Esophagus (tissue), 2 donors: Measurements from ENCODE around the gene CMTM5. TPM values are rescaled to one million over a fixed set of nuclear protein-coding genes. Genes with fewer than 3 reads are reported as not detected.

ENCODE experiments used
- H3K27ac ChIP-seq, 2 donors: one replicate each; pipeline ENCODE4 v1.5.1; 2013; ENCODE audit warnings: low read depth in 2 of 2, mild to moderate bottlenecking in 2 of 2, inconsistent platforms in 1 of 2, low read length in 1 of 2, moderate library complexity in 1 of 2
- H3K27me3 ChIP-seq, 2 donors: one replicate each; pipeline ENCODE4 v1.6.1; 2013; ENCODE audit warnings: low read length in 2 of 2, control low read depth in 1 of 2, mild to moderate bottlenecking in 1 of 2; ENCODE audit not compliant: insufficient read depth in 2 of 2, control insufficient read depth in 1 of 2
- H3K36me3 ChIP-seq, 2 donors: one replicate each; pipeline ENCODE4 v1.6.1; 2013; ENCODE audit warnings: low read length in 1 of 2; ENCODE audit not compliant: control insufficient read depth in 2 of 2, insufficient read depth in 2 of 2
- H3K4me1 ChIP-seq, 2 donors: one replicate each; pipeline ENCODE4 v1.6.1; 2013; ENCODE audit warnings: low read length in 1 of 2; ENCODE audit not compliant: control insufficient read depth in 2 of 2, insufficient read depth in 2 of 2
- H3K4me3 ChIP-seq, 2 donors: one replicate each; pipeline ENCODE4 v1.5.1; 2013; ENCODE audit warnings: low read length in 2 of 2, mild to moderate bottlenecking in 2 of 2, low read depth in 1 of 2, moderate library complexity in 1 of 2
- H3K9me3 ChIP-seq, 2 donors: one replicate each; pipeline ENCODE4 v1.6.1; 2013; ENCODE audit warnings: mild to moderate bottlenecking in 2 of 2, low read depth in 1 of 2, low read length in 1 of 2, moderate library complexity in 1 of 2; ENCODE audit not compliant: control insufficient read depth in 2 of 2, insufficient read depth in 1 of 2
- WGBS, 2 donors: extraction: QIAGEN DNeasy Blood & Tissue Kit; methylation state at CpG; one replicate each; pipeline ENCODE4 v1.1.7; 2013; 5-methylcytosine and 5-hydroxymethylcytosine counted together
- polyA plus RNA-seq, 2 donors: library from polyadenylated mRNA; stranded (reverse); fragments of 200-250 nt; gene quantifications; one replicate each; pipeline ENCODE4 v1.2.3, GENCODE V29; 2013
- donor health status: healthy with polysubstance abuse.
- donor health status: Bipolar disorder and iron deficiency.

CMTM5 gene
- polyA plus RNA-seq, 2 donors, result 0.21 TPM; not detected in 1

DNA sequence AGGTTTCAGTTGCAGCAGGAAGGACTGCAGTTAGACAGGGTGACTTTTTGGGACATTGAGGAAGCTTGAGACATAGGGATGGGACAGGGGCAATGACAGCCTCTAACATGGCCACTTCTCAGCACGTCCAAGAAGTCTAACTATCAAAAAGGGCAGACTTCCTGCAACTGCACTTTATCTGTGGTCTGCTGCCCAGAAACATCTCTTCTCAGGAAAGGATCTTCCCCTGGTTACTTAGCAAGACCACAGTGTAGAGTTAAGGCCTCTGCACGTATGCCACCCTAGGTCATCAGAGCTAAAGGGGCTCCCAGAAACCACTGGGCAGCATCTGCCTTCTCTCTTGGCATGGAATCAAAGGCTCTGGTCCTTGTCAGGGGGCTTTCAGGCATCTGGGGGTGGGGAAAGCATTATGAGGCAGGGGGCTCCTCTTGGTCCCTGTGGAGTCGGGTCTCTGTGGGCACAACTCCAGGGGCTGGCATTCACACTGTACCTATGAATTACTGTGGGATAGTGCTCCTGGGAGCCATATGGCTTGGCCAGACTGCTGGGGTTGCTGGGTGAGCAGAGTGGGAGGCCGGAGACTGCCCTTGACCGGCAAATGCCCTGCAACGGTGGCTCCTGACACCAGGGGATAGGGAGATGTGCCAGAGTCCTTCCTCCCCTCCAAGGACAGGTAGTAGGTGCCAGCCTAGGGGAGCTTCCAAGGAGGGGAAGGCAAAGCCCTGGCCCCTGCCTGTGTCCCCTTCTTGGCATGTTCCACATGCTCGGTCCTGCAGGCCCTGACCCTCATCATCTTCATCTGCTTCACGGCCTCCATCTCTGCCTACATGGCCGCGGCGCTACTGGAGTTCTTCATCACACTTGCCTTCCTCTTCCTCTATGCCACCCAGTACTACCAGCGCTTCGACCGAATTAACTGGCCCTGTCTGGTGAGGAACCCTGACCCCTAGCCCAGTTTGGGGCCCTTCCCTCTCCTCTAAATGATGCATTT lies 1.0 kb downstream of the CMTM5 start:
- Histone ChIP-seq H3K9me3 (no peaks in the 10 kb centered on the region), H3K4me3 (no peak overlapping the region), H3K27me3 (no peaks in the 10 kb centered on the region), H3K4me1 (peaks cover 0 to 4% of the 10 kb centered on the region in 2 donors), H3K36me3 (no peaks in the 10 kb centered on the region), H3K27ac (no peak overlapping the region)
- 85 to 89% methylated on average over 14 of the region's 14 CpGs for WGBS, 2 donors

DNA sequence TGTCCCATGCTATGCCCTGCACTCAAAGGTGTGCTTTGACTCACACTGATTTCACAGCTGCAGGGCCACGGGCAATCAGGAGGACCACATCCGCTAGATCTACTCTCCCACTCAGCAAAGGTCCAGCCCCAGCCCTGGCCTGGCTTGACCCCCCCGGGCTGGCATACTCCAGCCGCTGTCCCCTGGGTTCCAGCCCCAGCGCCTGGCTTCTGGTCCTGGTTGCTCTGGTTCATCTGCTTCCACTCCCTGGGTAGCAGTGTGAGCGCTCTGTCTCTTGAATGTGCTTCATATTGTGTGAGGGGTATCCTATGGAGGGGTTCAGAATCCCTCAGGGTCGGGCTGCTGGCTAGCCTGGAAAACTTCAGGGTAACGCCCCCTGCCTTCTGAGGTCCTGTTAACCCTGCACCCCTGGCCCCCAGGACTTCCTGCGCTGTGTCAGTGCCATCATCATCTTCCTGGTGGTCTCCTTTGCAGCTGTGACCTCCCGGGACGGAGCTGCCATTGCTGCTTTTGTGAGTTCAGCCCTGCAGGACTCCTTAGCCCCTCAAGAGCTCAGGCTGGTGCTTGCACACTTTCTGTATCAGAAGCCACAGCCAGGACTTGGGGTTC lies 1.9 kb downstream of the CMTM5 start:
- WGBS, 2 donors, result 82 to 85% methylated on average over 11 of the region's 11 CpGs
- Histone ChIP-seq H3K36me3 (no peaks in the 10 kb centered on the region), H3K9me3 (no peaks in the 10 kb centered on the region), H3K4me1 (peaks cover 0 to 4% of the 10 kb centered on the region in 2 donors), H3K27me3 (no peaks in the 10 kb centered on the region), H3K4me3 (no peak overlapping the region), H3K27ac (no peak overlapping the region)

DNA sequence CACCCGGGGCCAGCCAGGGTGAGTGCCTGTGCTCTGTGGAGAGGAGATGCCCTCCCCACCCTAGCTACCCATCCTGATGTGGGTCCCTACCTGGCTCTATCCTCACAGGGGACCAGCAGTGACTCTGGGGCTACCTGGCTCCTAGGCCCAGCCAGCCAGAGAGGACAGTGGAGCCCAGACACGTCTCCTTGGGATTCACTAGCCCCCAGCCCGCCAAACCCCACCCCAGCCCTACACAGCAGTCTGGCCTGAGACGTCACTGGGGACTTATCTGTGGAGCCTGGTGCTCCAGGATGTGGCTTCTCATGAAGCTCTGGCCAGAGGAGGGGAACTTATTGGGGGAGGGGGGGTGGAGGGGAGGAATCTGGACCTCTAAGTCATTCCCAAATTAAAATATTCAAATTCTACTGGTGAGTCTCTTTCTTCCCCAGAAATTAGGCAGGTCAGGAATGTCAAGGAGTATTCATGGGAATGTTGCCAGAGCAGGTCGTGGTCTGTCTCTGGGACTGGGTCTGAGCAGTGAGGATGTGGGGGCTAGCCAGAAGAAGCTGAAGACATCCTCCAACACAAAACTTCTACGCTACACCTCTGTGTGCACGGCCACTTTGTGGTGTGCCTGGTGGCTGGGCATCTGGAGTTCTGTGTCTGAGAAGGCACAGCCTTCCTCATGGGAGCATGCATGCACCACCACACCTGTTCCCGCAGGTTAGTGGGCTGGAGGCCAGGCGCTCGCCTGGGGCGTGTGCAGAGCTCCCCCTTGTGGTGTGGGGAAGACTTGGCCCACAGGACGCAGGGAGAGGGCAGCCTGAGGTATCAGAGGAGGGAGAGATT lies 2.7 kb downstream of the CMTM5 start:
- Histone ChIP-seq H3K27ac (no peak overlapping the region), H3K36me3 (no peaks in the 10 kb centered on the region), H3K4me1 (peaks cover 0 to 4% of the 10 kb centered on the region in 2 donors), H3K4me3 (no peak overlapping the region), H3K27me3 (no peaks in the 10 kb centered on the region), H3K9me3 (no peaks in the 10 kb centered on the region)
- WGBS, 2 donors, result 34 to 35% methylated on average over 12 of the region's 12 CpGs

DNA sequence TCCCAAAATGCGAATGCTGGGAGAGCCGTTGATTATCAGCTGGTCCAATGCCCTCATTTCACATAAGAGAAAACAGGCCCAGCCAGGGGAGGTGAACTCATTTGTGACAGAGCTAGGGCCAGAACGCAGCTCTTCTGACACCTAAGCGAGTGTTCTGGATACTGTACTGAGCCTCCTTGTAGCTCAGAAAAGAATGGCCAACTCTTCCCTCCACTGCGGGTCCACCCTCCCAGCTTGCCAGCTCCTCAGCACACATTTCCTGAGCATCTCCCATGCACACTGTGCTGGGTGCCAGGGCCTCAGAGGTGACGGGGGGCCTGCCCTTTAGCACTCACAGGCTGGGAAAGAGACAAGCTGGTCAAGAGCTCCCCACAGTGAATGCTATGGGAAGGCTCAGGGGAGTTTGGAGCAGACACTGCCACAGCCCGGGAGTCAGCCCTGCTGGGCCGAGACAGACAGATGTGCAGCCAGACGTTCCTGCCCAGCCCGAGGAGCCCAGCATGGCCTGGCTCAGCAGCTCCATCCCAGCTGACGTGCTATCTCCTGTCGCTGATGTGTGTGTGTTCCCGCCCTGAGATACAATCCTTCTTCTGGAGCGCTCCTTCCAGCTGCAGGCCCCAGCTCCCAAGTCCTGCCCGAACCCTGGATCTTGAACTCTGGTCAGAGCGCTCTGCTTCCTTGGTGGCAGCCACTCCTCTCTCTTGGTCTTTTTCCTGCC lies 3.5 kb downstream of the CMTM5 start:
- Histone ChIP-seq H3K4me1 (peaks cover 0 to 4% of the 10 kb centered on the region in 2 donors), H3K9me3 (no peaks in the 10 kb centered on the region), H3K27ac (no peak overlapping the region), H3K36me3 (no peaks in the 10 kb centered on the region), H3K4me3 (no peak overlapping the region), H3K27me3 (no peaks in the 10 kb centered on the region)
- 53 to 59% methylated on average over 16 of the region's 16 CpGs for WGBS, 2 donors

DNA sequence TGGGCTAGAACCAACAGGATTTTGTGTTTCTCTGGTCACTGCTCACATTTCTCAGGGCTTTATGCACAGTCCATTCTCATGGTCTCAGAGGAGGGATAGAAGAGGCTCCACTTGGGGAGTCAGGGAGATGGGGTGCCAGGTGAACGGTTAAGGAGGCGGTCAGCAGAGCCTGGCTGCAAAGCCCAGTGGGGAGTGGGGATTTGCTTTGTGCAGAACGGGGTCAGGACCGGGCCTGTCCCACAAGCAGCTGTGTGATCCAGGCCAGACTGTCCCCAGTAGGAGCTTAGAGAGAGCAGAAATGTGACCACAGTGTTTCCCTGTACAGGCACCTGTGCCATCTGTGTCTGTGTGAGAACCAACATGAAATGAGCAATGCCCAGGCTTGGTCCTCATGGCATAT lies 4.1 kb downstream of the CMTM5 start:
- Histone ChIP-seq H3K27ac (no peak overlapping the region), H3K4me3 (no peak overlapping the region), H3K4me1 (peaks cover 0 to 4% of the 10 kb centered on the region in 2 donors), H3K27me3 (no peaks in the 10 kb centered on the region), H3K9me3 (no peaks in the 10 kb centered on the region), H3K36me3 (no peaks in the 10 kb centered on the region)
- WGBS, 2 donors, result 75 to 76% methylated on average over 4 of the region's 4 CpGs

DNA sequence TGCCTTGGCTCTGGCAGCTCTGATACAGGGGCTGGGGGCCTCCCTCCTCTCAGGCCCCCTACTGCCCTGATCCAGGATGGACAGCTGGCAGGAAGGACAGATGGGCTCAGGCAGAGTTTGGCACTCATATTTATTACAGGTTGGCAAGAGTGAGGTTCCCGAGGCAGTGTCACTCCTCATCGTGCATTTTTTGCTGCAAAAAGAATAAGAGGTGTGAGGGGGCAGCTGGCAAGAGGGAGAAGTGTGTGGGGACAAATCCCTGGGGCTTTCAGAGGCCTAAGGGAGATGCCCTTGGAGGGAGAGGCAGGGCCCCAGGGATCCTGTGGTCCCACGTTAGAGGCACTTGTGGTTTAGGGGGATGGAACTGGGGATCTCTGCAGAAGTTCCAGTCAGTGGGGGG lies 5.0 kb downstream of the CMTM5 start:
- Histone ChIP-seq H3K36me3 (no peaks in the 10 kb centered on the region), H3K27me3 (no peaks in the 10 kb centered on the region), H3K27ac (no peak overlapping the region), H3K4me1 (peaks cover 0 to 4% of the 10 kb centered on the region in 2 donors), H3K4me3 (no peak overlapping the region), H3K9me3 (no peaks in the 10 kb centered on the region)
- WGBS, 2 donors, result 60 to 62% methylated on average over 3 of the region's 3 CpGs

DNA sequence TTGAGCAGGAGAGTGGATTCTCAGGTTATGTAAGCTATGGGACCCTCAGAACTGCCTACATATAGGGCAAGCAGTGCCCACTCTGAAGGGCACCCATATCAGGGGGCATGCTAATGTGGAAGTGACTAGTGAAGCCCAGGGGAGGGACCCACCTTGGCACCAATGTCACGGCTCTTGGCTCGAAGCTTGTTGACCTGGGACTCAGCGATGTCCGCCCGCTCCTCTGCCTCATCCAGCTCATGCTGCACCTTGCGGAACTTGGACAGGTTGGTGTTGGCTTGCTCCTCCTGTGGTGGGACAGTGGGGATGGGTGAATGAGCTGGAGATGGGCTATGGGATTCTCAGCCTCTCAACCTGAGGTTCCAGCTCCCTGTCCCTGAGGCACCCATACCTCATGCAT lies 5.4 kb downstream of the CMTM5 start:
- Histone ChIP-seq H3K27me3 (no peaks in the 10 kb centered on the region), H3K9me3 (no peaks in the 10 kb centered on the region), H3K36me3 (no peaks in the 10 kb centered on the region), H3K4me1 (peaks cover 0 to 4% of the 10 kb centered on the region in 2 donors), H3K4me3 (no peak overlapping the region), H3K27ac (no peak overlapping the region)
- 87 to 88% methylated on average over 6 of the region's 6 CpGs for WGBS, 2 donors

DNA sequence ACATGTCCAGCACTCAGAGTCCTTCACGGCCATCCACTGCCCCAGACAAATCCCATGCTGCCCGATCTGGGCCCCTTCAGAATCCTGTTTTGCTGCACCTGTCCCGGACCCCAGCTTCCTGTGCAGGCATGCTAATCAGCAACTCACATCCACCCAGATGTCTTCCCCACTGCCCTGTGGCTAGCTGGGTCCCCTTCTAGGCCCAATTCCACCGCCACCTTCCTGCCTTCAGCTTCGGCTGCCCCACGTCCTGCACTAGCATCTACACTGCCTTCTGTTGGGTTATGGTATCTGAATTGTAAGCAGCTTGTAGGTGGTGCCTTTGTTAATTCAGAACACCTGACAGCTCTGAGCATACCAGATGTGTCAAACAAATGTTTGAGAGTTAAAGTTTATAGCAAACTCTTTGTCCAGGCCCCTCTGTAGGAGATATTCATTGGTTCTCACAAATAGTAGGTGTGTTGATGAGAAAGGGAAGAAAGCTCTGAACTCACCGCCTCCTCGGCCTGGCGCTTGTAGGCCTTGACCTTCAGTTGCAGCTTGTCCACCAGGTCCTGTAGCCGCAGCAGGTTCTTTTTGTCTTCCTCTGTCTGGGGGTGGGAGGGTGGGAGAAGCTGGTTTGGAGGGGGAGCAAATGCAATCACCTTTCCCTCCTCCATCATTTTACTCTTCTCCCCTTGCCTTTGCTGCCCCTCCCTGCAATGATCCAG lies 6.0 kb downstream of the CMTM5 start:
- peaks cover 0 to 4% of the 10 kb centered on the region in 2 donors for H3K4me1 ChIP-seq
- 77% methylated on average over 10 of the region's 10 CpGs for WGBS, 2 donors
- no peaks in the 10 kb centered on the region for H3K9me3 ChIP-seq
- no peak overlapping the region for H3K4me3 ChIP-seq
- no peaks in the 10 kb centered on the region for H3K36me3 ChIP-seq
- H3K27ac ChIP-seq, result no peak overlapping the region
- H3K27me3 ChIP-seq, result no peaks in the 10 kb centered on the region
